ENCODE data around the gene ERVFRD-1. TPM values are rescaled to one million over a fixed set of nuclear protein-coding genes. Genes with fewer than 3 reads are reported as not detected.

Gene ERVFRD-1
- total RNA-seq, 4 donors from 2014 or later: 0.42 TPM; not detected in 3

DNA sequence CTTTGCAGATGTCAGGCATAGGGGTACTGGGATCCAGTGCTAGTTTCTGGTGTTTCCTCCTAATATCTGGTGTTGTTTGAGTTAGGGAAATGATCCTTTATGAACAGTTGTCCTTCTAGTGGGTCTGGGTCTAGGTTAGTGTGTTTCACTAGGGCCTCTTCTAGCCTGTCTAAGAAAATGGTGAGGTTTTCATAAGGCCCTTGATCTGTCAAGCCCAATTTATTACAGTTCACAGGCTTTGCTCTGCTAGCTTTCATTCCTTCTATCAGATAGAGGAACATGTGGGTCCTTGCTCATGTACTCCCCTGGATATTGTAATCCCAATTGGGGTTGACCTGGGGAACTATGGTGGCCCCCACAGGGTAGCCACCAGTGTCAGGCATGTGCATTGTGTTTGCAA, 2.8 kb downstream of the ERVFRD-1 start:
- no peak for DNase-seq (ENCODE audit: low spot score in 2 of 2)
- intact Hi-C loops (cut with DNase I; ENCODE audit: low total_unique reads): no loop called here
- no peak overlapping the region for H3K4me3 ChIP-seq (ENCODE audit: low read depth, poor library complexity, severe bottlenecking)
- TF ChIP-seq, protein P1, sequence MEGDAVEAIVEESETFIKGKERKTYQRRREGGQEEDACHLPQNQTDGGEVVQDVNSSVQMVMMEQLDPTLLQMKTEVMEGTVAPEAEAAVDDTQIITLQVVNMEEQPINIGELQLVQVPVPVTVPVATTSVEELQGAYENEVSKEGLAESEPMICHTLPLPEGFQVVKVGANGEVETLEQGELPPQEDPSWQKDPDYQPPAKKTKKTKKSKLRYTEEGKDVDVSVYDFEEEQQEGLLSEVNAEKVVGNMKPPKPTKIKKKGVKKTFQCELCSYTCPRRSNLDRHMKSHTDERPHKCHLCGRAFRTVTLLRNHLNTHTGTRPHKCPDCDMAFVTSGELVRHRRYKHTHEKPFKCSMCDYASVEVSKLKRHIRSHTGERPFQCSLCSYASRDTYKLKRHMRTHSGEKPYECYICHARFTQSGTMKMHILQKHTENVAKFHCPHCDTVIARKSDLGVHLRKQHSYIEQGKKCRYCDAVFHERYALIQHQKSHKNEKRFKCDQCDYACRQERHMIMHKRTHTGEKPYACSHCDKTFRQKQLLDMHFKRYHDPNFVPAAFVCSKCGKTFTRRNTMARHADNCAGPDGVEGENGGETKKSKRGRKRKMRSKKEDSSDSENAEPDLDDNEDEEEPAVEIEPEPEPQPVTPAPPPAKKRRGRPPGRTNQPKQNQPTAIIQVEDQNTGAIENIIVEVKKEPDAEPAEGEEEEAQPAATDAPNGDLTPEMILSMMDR (IDR thresholded peaks at IDR 0.05): no peak
- TF ChIP-seq POLR2A (IDR thresholded peaks at IDR 0.05): no peak

DNA sequence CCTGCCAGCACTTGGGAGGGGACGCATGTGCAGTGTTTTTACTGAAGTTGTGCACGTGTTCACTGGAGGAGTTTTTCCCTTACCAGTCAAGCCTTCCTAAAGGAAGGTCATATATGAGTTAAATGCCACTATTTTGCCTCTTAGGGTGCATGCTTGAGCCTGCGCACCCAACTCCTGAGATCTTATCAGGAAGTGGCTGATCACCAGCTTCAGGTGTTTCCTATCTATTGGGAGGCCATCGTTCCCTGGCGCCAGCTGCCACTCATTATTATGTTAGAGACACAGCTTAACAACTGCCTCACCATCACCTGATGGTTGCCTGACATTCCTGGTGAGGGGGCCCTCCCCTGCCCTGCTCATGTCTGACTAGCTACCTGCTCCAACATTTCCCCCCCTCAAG, 8.5 kb downstream of the ERVFRD-1 start:
- no peak for TF ChIP-seq POLR2A (IDR thresholded peaks at IDR 0.05)
- TF ChIP-seq, protein P1 (IDR thresholded peaks at IDR 0.05): no peak
- WGBS, 2 donors: 58 to 66% methylated on average over 5 of the region's 5 CpGs
- intact Hi-C loops (cut with DNase I; ENCODE audit: low total_unique reads): no loop called here
- DNase-seq (ENCODE audit: low spot score in 2 of 2): no peak
- H3K4me3 ChIP-seq (ENCODE audit: low read depth, poor library complexity, severe bottlenecking): no peak overlapping the region

DNA sequence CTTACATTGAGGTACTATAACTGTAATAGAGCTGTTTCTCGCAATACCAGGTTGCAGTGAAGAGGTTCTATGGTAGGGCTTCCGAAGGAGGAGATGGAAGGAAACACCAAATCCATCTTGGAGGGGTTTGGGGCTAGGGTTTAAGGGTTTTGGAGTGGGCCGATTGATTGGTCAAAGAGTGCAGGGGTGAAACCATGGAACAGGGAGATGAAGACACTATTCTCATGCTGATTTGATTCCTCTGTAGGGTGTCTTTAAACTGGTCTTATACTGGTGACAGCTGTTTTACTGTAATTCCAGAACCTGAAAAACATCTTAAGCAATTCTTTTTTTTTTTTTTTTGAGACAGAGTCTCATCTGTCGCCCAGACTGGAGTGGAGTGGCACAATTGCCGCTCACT, 10.1 kb downstream of the ERVFRD-1 start:
- DNase-seq (ENCODE audit: low spot score in 2 of 2): no peak
- intact Hi-C loops (cut with DNase I; ENCODE audit: low total_unique reads): no loop called here
- H3K4me3 ChIP-seq (ENCODE audit: low read depth, poor library complexity, severe bottlenecking): no peak overlapping the region
- TF ChIP-seq POLR2A (IDR thresholded peaks at IDR 0.05): no peak
- 93 to 100% methylated on average over 5 of the region's 5 CpGs for WGBS, 2 donors

DNA sequence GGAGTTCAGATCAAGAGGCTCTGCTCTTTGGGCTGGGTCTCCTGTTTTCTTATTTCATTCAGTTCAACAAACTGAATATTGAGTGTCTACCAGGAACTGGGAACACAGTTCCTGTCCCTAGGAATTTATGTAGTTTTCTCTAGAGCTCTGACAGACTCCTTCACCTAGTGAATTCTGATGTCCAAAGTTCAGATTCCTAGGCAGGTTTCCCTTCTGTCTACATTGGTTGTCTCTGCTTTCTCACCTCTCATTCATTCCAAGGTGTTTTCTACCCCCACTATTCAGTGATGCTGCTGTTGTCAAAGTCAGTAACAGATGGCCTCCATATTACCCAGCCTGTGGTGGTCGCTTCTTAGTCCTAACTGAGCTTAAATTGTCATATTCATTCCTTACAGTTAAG, 13.5 kb downstream of the ERVFRD-1 start:
- H3K4me3 ChIP-seq (ENCODE audit: low read depth, poor library complexity, severe bottlenecking): no peak overlapping the region
- intact Hi-C loops (cut with DNase I; ENCODE audit: low total_unique reads): no loop called here
- no peak for TF ChIP-seq POLR2A (IDR thresholded peaks at IDR 0.05)
- TF ChIP-seq, protein P1 (IDR thresholded peaks at IDR 0.05): no peak
- 92 to 94% methylated on average over 1 of the region's 1 CpG for WGBS, 2 donors
- no peak for DNase-seq (ENCODE audit: low spot score in 2 of 2)

DNA sequence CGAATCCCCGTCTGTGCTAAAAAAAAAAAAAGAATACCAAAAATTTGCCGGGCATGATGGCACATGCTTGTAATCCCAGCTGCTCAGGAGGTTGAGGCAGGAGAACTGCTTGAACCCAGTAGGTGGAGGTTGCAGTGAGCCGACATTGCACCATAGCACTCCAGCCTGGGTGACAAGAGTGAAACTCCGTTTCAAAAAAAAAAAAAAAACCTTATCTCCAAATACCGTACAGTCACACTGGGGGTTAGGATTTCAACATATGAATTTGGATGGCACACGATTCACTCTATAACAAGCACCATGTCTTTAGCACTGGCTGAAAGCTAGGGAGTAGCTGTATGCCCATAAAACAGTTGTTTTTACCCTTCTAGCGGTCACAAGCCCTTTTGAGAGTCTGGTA, 14.0 kb downstream of the ERVFRD-1 start:
- no peak overlapping the region for H3K4me3 ChIP-seq (ENCODE audit: low read depth, poor library complexity, severe bottlenecking)
- TF ChIP-seq, protein P1 (IDR thresholded peaks at IDR 0.05): no peak
- TF ChIP-seq POLR2A (IDR thresholded peaks at IDR 0.05): no peak
- WGBS, 2 donors: 85 to 89% methylated on average over 8 of the region's 8 CpGs
- intact Hi-C loops (cut with DNase I; ENCODE audit: low total_unique reads): no loop called here
- DNase-seq (ENCODE audit: low spot score in 2 of 2): no peak

- intact Hi-C loops (cut with DNase I; ENCODE audit: low total_unique reads): no loop called here
- WGBS, 2 donors: 34 to 41% methylated on average over 4 of the region's 4 CpGs
- no peak for DNase-seq (ENCODE audit: low spot score in 2 of 2)
- no peak for TF ChIP-seq POLR2A (IDR thresholded peaks at IDR 0.05)
- TF ChIP-seq, protein P1 (IDR thresholded peaks at IDR 0.05): no peak
- H3K4me3 ChIP-seq (ENCODE audit: low read depth, poor library complexity, severe bottlenecking): no peak overlapping the region
Measured at GRCh38 chr6:11096109-11096508, 15.4 kb downstream of the ERVFRD-1 start.
